Measurements from ENCODE around the gene SLC8B1. TPM values are rescaled to one million over a fixed set of nuclear protein-coding genes. Genes with fewer than 3 reads are reported as not detected.
A peak's percentile ranks its signal among the peaks of the same experiment; 100 is the strongest.

The SLC8B1 gene
- total RNA-seq, 1 donor, result 19.5 TPM

DNA sequence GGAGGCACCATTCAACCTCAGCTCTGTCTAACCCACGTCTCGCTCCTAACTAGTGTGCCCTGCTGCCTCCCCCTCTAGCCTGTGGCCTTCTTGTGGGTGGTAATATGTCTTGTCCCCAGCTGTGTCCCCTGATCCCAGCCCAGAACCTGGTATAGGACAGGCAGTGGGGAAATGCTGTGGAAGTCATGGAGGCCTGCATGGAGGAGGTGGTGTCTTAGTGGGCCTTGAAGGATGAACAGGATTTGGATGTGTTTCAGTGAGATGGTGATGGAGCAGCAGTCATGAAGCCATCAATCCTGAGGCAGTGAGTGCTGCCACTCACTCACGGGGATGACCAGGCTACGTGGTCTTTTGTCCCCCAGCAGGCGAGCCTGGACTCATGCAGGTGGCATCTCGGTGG is 36.9 kb upstream of the SLC8B1 start:
- TF ChIP-seq, protein P1, sequence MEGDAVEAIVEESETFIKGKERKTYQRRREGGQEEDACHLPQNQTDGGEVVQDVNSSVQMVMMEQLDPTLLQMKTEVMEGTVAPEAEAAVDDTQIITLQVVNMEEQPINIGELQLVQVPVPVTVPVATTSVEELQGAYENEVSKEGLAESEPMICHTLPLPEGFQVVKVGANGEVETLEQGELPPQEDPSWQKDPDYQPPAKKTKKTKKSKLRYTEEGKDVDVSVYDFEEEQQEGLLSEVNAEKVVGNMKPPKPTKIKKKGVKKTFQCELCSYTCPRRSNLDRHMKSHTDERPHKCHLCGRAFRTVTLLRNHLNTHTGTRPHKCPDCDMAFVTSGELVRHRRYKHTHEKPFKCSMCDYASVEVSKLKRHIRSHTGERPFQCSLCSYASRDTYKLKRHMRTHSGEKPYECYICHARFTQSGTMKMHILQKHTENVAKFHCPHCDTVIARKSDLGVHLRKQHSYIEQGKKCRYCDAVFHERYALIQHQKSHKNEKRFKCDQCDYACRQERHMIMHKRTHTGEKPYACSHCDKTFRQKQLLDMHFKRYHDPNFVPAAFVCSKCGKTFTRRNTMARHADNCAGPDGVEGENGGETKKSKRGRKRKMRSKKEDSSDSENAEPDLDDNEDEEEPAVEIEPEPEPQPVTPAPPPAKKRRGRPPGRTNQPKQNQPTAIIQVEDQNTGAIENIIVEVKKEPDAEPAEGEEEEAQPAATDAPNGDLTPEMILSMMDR (IDR thresholded peaks at IDR 0.05; ENCODE audit: extremely low read depth, low read depth, low read length), result no peak
- Histone ChIP-seq H3K27me3 (ENCODE audit: insufficient read depth, low read length) (no peaks in the 10 kb centered on the region), H2AFZ (ENCODE audit: low read length) (no peak overlapping the region), H3K4me2 (ENCODE audit: insufficient read depth, low read length) (no peak overlapping the region), H3K9me3 (ENCODE audit: low read depth, low read length) (no peaks in the 10 kb centered on the region), H3K36me3 (ENCODE audit: insufficient read depth, low read length) (peaks cover 23% of the 10 kb centered on the region), H4K20me1 (ENCODE audit: insufficient read depth, low read length) (peaks cover 7% of the 10 kb centered on the region), H3K4me1 (ENCODE audit: insufficient read depth, low read length) (no peaks in the 10 kb centered on the region), H3K79me2 (ENCODE audit: insufficient read depth, low read length) (peaks cover 13% of the 10 kb centered on the region), H3K4me3 (ENCODE audit: insufficient read depth, low read length) (no peak overlapping the region), H3K27ac (ENCODE audit: low read depth, low read length) (no peak overlapping the region)
- DNase-seq (ENCODE audit: insufficient read length, low spot score, missing footprints), result peak; percentile 55

DNA sequence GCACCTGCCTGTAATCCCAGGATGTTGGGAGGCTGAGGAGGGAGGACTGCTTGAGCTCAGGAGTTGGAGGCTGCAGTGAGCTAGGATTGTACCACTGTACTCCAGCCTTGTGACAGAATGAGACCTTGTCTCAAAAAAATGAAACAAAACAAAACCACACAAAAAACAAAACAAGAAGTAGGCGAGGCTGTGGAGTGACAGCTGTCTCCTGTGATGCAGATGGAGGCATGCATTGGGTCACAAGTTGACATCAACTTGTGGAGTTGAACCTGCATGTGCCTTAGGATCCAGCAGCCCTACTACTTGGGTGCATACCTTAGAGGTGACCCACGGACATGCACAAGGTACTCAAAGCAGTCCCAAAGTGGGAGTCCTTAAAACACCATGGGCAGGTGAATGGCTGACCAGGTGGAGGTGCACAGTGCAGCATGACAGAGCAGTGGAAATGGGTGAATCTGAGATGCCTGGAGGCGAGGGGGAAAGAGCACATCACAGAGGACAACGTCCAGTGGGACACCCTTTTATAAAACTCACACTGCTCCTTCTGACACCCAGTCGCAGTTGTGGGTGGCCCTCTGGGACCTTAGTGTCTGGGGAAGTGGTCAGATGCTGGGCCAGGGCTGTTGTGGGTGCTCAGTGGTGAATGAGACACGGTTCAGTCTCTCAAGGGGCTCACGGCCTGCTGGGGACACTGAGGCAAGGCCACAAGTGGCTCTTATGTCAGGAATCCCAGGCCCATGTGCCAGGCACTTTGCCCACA is 36.2 kb upstream of the SLC8B1 start:
- Histone ChIP-seq H3K4me2 (ENCODE audit: insufficient read depth, low read length) (no peak overlapping the region), H3K79me2 (ENCODE audit: insufficient read depth, low read length) (peaks cover 17% of the 10 kb centered on the region), H3K9me3 (ENCODE audit: low read depth, low read length) (no peaks in the 10 kb centered on the region), H3K4me3 (ENCODE audit: insufficient read depth, low read length) (no peak overlapping the region), H2AFZ (ENCODE audit: low read length) (no peak overlapping the region), H3K27ac (ENCODE audit: low read depth, low read length) (no peak overlapping the region), H3K4me1 (ENCODE audit: insufficient read depth, low read length) (no peaks in the 10 kb centered on the region), H4K20me1 (ENCODE audit: insufficient read depth, low read length) (peaks cover 10% of the 10 kb centered on the region), H3K27me3 (ENCODE audit: insufficient read depth, low read length) (no peaks in the 10 kb centered on the region), H3K36me3 (ENCODE audit: insufficient read depth, low read length) (peaks cover 23% of the 10 kb centered on the region)
- DNase-seq (ENCODE audit: insufficient read length, low spot score, missing footprints), result peak; percentile 48
- TF ChIP-seq, protein P1 (IDR thresholded peaks at IDR 0.05; ENCODE audit: extremely low read depth, low read depth, low read length), result no peak

DNA sequence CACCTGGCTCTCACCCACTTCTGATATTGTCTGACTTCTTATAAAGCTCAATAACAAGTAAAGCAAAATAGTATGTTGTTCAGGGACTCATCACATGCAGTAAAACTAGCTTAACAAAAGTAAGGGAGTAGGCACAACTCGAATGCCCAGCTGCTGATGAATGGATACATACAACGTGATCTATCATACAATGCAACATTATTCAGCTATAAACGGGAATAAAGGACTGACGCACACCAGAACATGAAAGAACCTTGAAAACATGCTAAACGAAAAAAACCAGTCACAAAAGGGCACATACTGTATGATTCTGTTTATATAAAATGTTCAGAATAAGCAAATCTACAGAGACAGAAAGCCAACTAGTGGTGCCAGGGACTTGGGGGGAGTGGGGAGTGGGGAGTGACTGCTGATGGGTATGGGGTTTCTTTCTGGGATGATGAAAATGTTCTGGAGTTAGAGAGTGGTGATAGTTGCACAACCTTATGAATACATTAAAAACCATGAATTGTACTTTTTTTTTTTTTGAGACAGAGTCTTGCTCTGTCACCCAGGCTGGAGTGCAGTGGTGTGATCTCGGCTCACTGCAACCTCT is 34.6 kb upstream of the SLC8B1 start:
- no peak for DNase-seq (ENCODE audit: insufficient read length, low spot score, missing footprints)
- no peak overlapping the region for H3K4me3 ChIP-seq (ENCODE audit: insufficient read depth, low read length)
- no peaks in the 10 kb centered on the region for H3K4me1 ChIP-seq (ENCODE audit: insufficient read depth, low read length)
- peaks cover 15% of the 10 kb centered on the region for H4K20me1 ChIP-seq (ENCODE audit: insufficient read depth, low read length)
- H2AFZ ChIP-seq (ENCODE audit: low read length), result no peak overlapping the region
- peaks cover 12% of the 10 kb centered on the region for H3K36me3 ChIP-seq (ENCODE audit: insufficient read depth, low read length)
- H3K79me2 ChIP-seq (ENCODE audit: insufficient read depth, low read length), result peaks cover 31% of the 10 kb centered on the region
- H3K4me2 ChIP-seq (ENCODE audit: insufficient read depth, low read length), result no peak overlapping the region
- no peak overlapping the region for H3K27ac ChIP-seq (ENCODE audit: low read depth, low read length)
- no peaks in the 10 kb centered on the region for H3K27me3 ChIP-seq (ENCODE audit: insufficient read depth, low read length)
- H3K9me3 ChIP-seq (ENCODE audit: low read depth, low read length), result no peaks in the 10 kb centered on the region
- TF ChIP-seq, protein P1 (IDR thresholded peaks at IDR 0.05; ENCODE audit: extremely low read depth, low read depth, low read length), result no peak

DNA sequence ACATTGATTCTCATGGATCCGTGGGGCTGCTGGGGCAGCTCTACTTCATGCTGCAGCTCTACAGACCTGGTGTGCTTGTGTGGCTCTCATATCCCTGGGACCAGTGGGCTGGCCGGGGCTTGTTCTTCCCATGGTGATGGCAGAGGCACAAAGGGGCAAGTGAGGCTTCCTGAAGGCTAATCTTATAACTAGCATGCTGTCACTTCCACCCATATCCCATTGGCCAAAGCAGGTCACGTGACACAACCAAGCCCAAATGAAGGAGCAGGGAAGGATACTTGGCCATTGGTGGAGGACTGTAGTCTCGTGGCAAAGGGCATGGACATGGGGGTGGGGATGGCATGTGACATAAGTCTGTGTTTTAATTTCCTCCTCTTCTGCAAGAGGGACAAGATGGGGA is 33.4 kb upstream of the SLC8B1 start:
- no peak overlapping the region for H3K4me3 ChIP-seq (ENCODE audit: insufficient read depth, low read length)
- H3K4me1 ChIP-seq (ENCODE audit: insufficient read depth, low read length), result no peaks in the 10 kb centered on the region
- H4K20me1 ChIP-seq (ENCODE audit: insufficient read depth, low read length), result peaks cover 15% of the 10 kb centered on the region
- TF ChIP-seq, protein P1 (IDR thresholded peaks at IDR 0.05; ENCODE audit: extremely low read depth, low read depth, low read length), result no peak
- peaks cover 39% of the 10 kb centered on the region for H3K79me2 ChIP-seq (ENCODE audit: insufficient read depth, low read length)
- H3K27me3 ChIP-seq (ENCODE audit: insufficient read depth, low read length), result no peaks in the 10 kb centered on the region
- H2AFZ ChIP-seq (ENCODE audit: low read length), result no peak overlapping the region
- no peak overlapping the region for H3K4me2 ChIP-seq (ENCODE audit: insufficient read depth, low read length)
- H3K36me3 ChIP-seq (ENCODE audit: insufficient read depth, low read length), result peaks cover 10% of the 10 kb centered on the region
- H3K27ac ChIP-seq (ENCODE audit: low read depth, low read length), result no peak overlapping the region
- DNase-seq (ENCODE audit: insufficient read length, low spot score, missing footprints), result peak; percentile 71
- no peaks in the 10 kb centered on the region for H3K9me3 ChIP-seq (ENCODE audit: low read depth, low read length)
